GM21619 (cell line): Measurements from ENCODE around the gene PDE3A.
"Not testable (repeated sequence)": the region's sequence is repeated elsewhere in the genome, so short reads cannot be mapped to it uniquely, and the experiment has no call there.

ENCODE experiments used
- ATAC-seq: cut with Tn5 transposase; IDR thresholded peaks from one replicate; pipeline ENCODE4 v1.9.1; 2021; ENCODE audit not compliant: unreplicated experiment

PDE3A gene

DNA sequence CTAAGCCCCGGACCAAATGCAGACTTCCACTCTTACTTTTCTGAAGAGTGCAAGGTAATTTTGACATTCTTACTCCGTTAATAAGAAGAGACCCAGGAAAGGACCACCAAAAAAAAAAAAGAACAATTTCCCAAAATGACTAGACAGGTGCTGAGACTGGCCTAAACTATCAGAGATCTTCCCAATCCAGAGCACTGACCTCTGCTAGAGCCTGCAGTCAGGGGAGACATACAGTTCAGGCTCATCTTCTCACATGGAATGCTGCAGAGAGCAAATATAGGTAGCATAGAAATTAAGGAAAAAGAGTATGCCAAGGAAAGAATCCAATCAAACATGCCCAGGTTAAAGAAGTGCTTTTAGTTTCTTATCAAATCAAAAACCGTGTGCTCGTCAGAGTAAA, 177.9 kb downstream of the PDE3A start:
- ATAC-seq, result no peak

DNA sequence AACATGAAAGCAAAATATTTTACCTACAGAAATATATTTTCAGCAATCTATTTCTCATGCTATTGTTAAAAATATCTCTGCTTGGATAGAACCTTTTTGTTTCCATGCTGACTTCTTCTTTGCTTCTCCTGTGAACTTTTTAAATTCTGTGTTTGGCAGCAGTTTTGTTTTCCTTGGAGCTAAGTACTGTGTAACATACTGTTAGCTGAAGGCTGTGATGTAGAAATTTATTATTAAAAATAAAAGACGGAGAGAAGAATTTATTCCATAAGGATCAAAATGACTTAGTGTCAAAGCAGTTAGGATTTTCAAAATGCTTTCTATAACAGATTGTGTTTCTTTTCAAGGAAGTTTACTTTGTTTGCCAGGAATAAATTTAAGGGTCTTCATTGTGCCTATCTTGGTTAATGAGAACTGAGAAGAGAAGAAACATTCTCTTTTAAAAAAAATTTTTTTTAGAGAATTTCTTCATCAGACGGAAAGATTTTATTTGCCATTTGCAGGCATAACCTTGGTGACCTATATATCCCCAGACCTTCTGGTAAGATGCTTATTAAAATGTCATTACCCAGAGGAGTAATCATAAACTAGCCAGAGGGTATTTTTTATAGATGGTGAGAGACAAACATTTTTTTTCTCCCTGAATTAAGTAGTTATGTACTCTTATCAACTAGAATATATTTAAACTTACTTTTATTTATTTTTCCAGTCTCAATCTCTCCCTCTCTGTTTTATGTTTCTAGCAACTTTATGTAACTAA, 179.7 kb downstream of the PDE3A start:
- ATAC-seq, result no peak

- no peak for ATAC-seq
These were observed 180.3 kb downstream of the PDE3A start for GRCh38 chr12:20548611-20549010.

- ATAC-seq, result no peak
These were observed 180.9 kb downstream of the PDE3A start for GRCh38 chr12:20549108-20549719.

DNA sequence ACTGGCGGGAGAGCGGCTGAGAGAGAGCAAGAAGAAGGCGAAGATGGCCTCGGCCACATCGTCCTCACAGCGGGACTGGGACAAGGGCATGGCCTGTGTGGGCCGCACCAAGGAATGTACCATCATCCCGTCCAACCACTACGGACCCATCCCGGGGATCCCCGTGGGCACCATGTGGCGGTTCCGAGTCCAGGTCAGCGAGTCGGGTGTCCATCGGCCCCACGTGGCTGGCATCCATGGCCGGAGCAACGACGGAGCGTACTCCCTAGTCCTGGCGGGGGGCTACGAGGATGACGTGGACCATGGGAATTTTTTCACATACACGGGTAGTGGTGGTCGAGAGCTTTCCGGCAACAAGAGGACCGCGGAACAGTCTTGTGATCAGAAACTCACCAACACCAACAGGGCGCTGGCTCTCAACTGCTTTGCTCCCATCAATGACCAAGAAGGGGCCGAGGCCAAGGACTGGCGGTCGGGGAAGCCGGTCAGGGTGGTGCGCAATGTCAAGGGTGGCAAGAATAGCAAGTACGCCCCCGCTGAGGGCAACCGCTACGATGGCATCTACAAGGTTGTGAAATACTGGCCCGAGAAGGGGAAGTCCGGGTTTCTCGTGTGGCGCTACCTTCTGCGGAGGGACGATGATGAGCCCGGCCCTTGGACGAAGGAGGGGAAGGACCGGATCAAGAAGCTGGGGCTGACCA, 183.6 kb downstream of the PDE3A start:
- ATAC-seq, result not testable (repeated sequence)

DNA sequence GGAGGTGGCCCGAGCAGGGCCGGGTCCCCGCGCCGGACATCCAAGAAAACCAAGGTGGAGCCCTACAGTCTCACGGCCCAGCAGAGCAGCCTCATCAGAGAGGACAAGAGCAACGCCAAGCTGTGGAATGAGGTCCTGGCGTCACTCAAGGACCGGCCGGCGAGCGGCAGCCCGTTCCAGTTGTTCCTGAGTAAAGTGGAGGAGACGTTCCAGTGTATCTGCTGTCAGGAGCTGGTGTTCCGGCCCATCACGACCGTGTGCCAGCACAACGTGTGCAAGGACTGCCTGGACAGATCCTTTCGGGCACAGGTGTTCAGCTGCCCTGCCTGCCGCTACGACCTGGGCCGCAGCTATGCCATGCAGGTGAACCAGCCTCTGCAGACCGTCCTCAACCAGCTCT, 184.2 kb downstream of the PDE3A start:
- ATAC-seq, result not testable (repeated sequence)

GRCh38 chr12:20555015-20555414, 186.7 kb downstream of the PDE3A start:
- ATAC-seq, result no peak

- no peak for ATAC-seq
These were observed 187.4 kb downstream of the PDE3A start for GRCh38 chr12:20555771-20556170.

- ATAC-seq, result no peak
These were observed 188.8 kb downstream of the PDE3A start for GRCh38 chr12:20557096-20557495.

GRCh38 chr12:20560935-20561334, 192.6 kb downstream of the PDE3A start:
- no peak for ATAC-seq

GRCh38 chr12:20561871-20562270, 193.5 kb downstream of the PDE3A start:
- ATAC-seq, result no peak

DNA sequence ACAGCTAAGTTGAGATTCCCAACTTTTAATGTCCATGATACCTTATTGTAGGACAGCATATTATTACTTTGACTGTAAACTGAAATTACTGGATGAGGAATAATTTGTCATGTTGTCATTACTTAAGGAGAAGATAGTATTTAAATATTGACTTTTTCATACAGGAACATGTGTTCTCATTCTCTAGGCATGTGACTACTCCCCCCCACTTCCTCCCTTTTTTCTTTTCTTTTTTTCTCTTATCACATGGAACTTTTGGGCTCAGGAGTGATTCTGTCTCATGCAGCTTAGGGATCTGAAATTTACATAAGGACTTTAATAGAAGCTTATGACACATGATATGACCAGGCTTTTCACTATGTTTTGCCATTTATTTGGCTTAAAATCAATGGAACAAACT, 199.1 kb downstream of the PDE3A start:
- no peak for ATAC-seq

DNA sequence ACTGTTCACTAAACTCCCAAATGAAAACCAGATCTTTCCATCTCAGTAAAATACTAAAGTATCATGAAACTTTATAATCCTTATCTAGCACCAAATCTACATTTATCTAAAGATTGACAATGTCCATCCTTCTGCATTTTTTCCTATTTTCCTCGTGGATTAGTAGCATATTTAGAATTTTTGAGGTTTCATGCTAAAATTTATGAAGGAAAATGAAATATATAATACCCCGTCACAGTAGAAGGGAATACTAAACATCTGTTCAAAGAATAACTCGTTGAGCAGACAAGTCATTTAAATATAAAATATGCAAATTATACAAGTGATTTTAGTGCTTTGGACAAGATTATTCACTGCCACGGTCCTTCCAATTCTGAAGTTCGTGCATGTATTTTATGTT, 204.1 kb downstream of the PDE3A start:
- ATAC-seq, result no peak

- no peak for ATAC-seq
These were observed 208.2 kb downstream of the PDE3A start for GRCh38 chr12:20576528-20576927.

DNA sequence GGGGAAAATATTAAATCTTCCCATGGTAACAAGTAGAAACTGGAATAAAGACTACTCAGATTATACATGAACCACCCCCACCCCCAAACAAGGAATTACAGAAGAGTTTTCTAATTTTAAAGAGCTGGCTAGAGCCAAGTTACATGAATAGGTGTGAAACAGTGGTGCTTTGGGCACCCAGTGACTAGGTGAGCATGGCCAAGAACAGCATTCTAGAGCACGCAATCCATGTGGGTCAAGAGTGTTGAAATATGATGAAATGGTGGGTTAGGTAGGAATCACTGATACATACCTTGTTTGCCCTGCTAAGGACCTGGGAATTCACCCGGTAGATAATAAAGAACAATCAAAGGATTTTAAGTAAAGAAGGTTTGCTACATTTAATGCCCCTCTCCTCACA, 208.7 kb downstream of the PDE3A start:
- ATAC-seq, result no peak

GRCh38 chr12:20578142-20578541, 209.8 kb downstream of the PDE3A start:
- no peak for ATAC-seq

- ATAC-seq, result no peak
These were observed 216.8 kb downstream of the PDE3A start for GRCh38 chr12:20585055-20585625.

DNA sequence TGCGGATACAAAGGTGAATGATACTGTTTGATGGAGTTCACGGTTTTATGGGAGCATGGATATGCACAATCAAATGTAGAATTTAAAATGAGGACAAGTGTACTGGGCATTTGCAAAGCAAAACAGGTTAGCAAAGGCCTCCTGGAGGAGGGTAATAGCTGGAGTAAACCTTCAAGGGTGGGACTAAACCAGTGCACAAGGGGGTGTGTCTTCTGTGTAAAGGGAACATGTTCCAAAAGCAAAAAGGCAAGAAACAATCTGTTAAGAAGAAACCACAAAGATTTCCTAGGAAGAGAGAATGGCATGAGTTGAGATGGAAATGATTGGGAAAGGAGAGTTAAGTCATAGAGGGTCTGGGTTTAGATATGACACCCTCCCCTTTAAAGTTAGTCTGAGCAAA, 217.6 kb downstream of the PDE3A start:
- ATAC-seq, result no peak

DNA sequence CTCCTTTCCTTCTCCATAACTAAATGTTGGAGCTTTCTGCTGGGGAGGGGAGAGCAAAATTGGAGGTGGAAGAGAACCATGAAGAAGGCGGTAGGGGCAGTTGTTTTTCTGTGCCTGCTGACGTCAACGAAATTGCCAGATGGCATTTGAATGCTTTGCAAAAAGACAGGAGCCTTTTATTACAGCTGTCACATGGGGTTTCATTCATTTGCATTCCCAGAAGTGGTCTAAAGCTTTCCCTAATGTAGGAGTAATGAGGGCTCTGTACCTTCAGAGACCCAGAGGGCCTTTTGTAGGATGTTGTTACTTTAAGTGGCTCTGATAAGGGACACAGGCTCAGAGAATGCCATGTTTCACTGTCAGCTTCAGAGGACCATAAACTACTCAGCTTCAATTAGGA, 219.7 kb downstream of the PDE3A start:
- ATAC-seq, result no peak

- no peak for ATAC-seq
These were observed 222.2 kb downstream of the PDE3A start for GRCh38 chr12:20590570-20590969.

- ATAC-seq, result no peak
These were observed 224.2 kb downstream of the PDE3A start for GRCh38 chr12:20592556-20592955.

GRCh38 chr12:20593611-20594010, 225.3 kb downstream of the PDE3A start:
- ATAC-seq, result no peak
